Measurements from ENCODE around the gene TMEM200C. TPM values are rescaled to one million over a fixed set of nuclear protein-coding genes. Genes with fewer than 3 reads are reported as not detected.

The TMEM200C gene
- total RNA-seq = 10 to 100 TPM in 2 of 8 experiments, 1 to 10 TPM in 5, under 1 TPM in 1; 0.56 to 19.1 (median 6.9) TPM

DNA sequence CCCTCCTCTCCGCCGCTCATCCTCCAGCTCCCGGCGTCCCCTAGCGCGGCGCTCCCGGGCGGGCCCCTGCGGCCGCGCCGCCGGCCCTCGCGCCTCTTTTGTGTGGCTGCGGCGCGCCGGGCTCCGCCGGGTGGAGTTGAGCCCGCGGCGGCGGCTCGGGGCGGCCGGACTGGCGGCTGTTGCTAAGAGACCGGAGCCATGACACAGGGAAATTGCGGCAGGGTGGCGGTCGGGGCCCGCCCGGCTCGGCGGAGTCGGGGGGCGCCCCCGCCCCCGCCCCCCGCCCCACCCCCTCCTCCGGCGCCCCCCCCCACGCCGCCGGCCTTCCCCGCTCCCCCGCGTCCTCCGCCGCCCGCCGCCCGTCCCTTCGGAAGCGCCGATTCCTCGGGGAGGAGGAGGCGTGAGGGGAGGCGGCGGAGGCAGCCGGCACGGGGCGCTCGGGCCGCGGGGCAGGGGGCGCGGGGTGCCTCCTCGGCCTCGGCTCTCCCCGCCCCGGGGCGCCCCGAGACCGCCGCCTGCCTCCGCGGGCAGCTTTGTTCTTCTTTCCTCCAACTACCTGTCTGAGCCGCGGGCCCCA is at the start of gene TMEM200C:
TSS of gene TMEM200C (minus strand) at position 224 of the 577 bp plus-strand sequence. CDS start 3,459 bp downstream, outside the sequence.
- H3K4me3 ChIP-seq = peak within 1 kb of the TSS; percentile 69 to 91 (median 74)
- peak within 1 kb of the TSS; percentile 42 to 80 for H3K27ac ChIP-seq
- peak; percentile 46 to 74 (median 64) for ATAC-seq (replicated peaks in 6 of 8)
- in situ Hi-C loops (cut with MboI; ENCODE audit: low pct_unique_long_range_greater_than_20kb in 2 of 9, low sequenced_read_pairs in 9 of 9, unreplicated experiment in 9 of 9) = loop anchor here in 6 of 9 experiments (25.0 kb wide), 5 partner anchors 217 to 992 kb away; no protein-coding TSS in a partner anchor
- no CpG with 5 or more reads among the region's 83 CpGs for WGBS, 10 experiments
- H3K4me1 ChIP-seq (replicated peaks in 1 of 2) = peaks cover 20 to 21% of the 10 kb centered on the region in 2 donors

GRCh38 chr18:5944448-5944847 is 49.1 kb upstream of the TMEM200C start:
- peaks cover 2 to 6% of the 10 kb centered on the region in 2 donors for H3K4me1 ChIP-seq (replicated peaks in 1 of 2)
- ATAC-seq (replicated peaks in 6 of 8) = no peak
- WGBS, 10 experiments = 50 to 100% (median 93%) methylated on average over 2 to 3 of the region's 3 CpGs
- no peak overlapping the region for H3K27ac ChIP-seq
- in situ Hi-C loops (cut with MboI; ENCODE audit: low pct_unique_long_range_greater_than_20kb in 2 of 9, low sequenced_read_pairs in 9 of 9, unreplicated experiment in 9 of 9) = no loop called here
- no peak overlapping the region for H3K4me3 ChIP-seq

- in situ Hi-C loops (cut with MboI; ENCODE audit: low pct_unique_long_range_greater_than_20kb in 2 of 9, low sequenced_read_pairs in 9 of 9, unreplicated experiment in 9 of 9) = no loop called here
- Histone ChIP-seq H3K4me3 (no peak overlapping the region), H3K4me1 (replicated peaks in 1 of 2) (peaks cover 2 to 6% of the 10 kb centered on the region in 2 donors), H3K27ac (no peak overlapping the region)
- ATAC-seq (replicated peaks in 6 of 8) = peak in 1 of 8 experiments; percentile 86
- WGBS, 10 experiments = 45 to 94% (median 78%) methylated on average over 2 to 4 of the region's 5 CpGs; no CpG with 5 or more reads in 3 of the 10 experiments
Measured at GRCh38 chr18:5943514-5943913, 48.2 kb upstream of the TMEM200C start.

GRCh38 chr18:5942591-5942990 is 47.3 kb upstream of the TMEM200C start:
- in situ Hi-C loops (cut with MboI; ENCODE audit: low pct_unique_long_range_greater_than_20kb in 2 of 9, low sequenced_read_pairs in 9 of 9, unreplicated experiment in 9 of 9) = no loop called here
- peak in 1 of 8 experiments; percentile 12 for ATAC-seq (replicated peaks in 6 of 8)
- Histone ChIP-seq H3K4me1 (replicated peaks in 1 of 2) (peaks cover 2 to 6% of the 10 kb centered on the region in 2 donors), H3K27ac (no peak overlapping the region), H3K4me3 (no peak overlapping the region)
- 0 to 70% (median 32%) methylated on average over 1 to 6 of the region's 6 CpGs; no CpG with 5 or more reads in 4 of the 10 experiments for WGBS, 10 experiments

- WGBS, 10 experiments = 4 to 67% (median 17%) methylated on average over 1 to 3 of the region's 3 CpGs; no CpG with 5 or more reads in 3 of the 10 experiments
- peak in 5 of 8 experiments; percentile 68 to 83 (median 75) for ATAC-seq (replicated peaks in 6 of 8)
- Histone ChIP-seq H3K27ac (no peak overlapping the region), H3K4me3 (no peak overlapping the region), H3K4me1 (replicated peaks in 1 of 2) (peaks cover 9 to 10% of the 10 kb centered on the region in 2 donors)
- in situ Hi-C loops (cut with MboI; ENCODE audit: low pct_unique_long_range_greater_than_20kb in 2 of 9, low sequenced_read_pairs in 9 of 9, unreplicated experiment in 9 of 9) = no loop called here
Measured at GRCh38 chr18:5941890-5942289, 46.6 kb upstream of the TMEM200C start.

- no peak overlapping the region for H3K4me3 ChIP-seq
- no peak overlapping the region for H3K27ac ChIP-seq
- 0 to 100% (median 82%) methylated on average over 1 to 5 of the region's 7 CpGs; no CpG with 5 or more reads in 2 of the 10 experiments for WGBS, 10 experiments
- peaks cover 10 to 12% of the 10 kb centered on the region in 2 donors for H3K4me1 ChIP-seq (replicated peaks in 1 of 2)
- in situ Hi-C loops (cut with MboI; ENCODE audit: low pct_unique_long_range_greater_than_20kb in 2 of 9, low sequenced_read_pairs in 9 of 9, unreplicated experiment in 9 of 9) = no loop called here
- ATAC-seq (replicated peaks in 6 of 8) = peak in 1 of 8 experiments; percentile 16
Measured at GRCh38 chr18:5939801-5940667, 44.7 kb upstream of the TMEM200C start.

GRCh38 chr18:5937795-5938194 is 42.5 kb upstream of the TMEM200C start:
- WGBS, 10 experiments = 0 to 100% (median 82%) methylated on average over 1 to 3 of the region's 3 CpGs; no CpG with 5 or more reads in 1 of the 10 experiments

GRCh38 chr18:5937121-5937520 is 41.8 kb upstream of the TMEM200C start:
- peaks cover 5 to 11% of the 10 kb centered on the region in 2 donors for H3K4me1 ChIP-seq (replicated peaks in 1 of 2)
- ATAC-seq (replicated peaks in 6 of 8) = no peak
- no peak overlapping the region for H3K27ac ChIP-seq
- 33 to 100% (median 92%) methylated on average over 2 to 7 of the region's 7 CpGs; no CpG with 5 or more reads in 3 of the 10 experiments for WGBS, 10 experiments
- in situ Hi-C loops (cut with MboI; ENCODE audit: low pct_unique_long_range_greater_than_20kb in 2 of 9, low sequenced_read_pairs in 9 of 9, unreplicated experiment in 9 of 9) = no loop called here
- no peak overlapping the region for H3K4me3 ChIP-seq

More at GRCh38 chr18:5937795-5938194, 42.5 kb upstream of the TMEM200C start:
- ATAC-seq (replicated peaks in 6 of 8) = no peak
- no peak overlapping the region for H3K4me3 ChIP-seq
- in situ Hi-C loops (cut with MboI; ENCODE audit: low pct_unique_long_range_greater_than_20kb in 2 of 9, low sequenced_read_pairs in 9 of 9, unreplicated experiment in 9 of 9) = no loop called here
- H3K27ac ChIP-seq = no peak overlapping the region
- H3K4me1 ChIP-seq (replicated peaks in 1 of 2) = peaks cover 10 to 12% of the 10 kb centered on the region in 2 donors

DNA sequence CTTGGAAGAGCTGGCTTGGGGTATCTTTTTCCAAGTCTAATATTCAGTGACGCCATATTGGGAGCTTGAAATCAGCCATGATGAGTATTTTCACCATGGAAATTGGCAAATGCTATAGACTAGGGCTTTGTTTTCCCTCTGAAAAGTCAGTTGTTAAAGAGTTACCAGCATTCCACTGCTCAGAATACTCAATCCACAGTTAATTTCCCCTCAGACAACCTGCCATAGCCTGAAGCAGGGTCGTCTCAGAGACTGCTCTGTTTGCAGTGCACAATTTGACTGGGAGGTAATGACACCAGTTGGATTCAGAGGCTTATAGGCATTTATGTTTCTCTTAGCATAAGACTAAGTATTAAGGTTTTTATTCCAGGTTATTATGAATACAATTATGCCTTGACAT is 35.5 kb upstream of the TMEM200C start:
- H3K4me1 ChIP-seq (replicated peaks in 1 of 2) = no peaks in the 10 kb centered on the region
- ATAC-seq (replicated peaks in 6 of 8) = peak in 1 of 8 experiments; percentile 57
- in situ Hi-C loops (cut with MboI; ENCODE audit: low pct_unique_long_range_greater_than_20kb in 2 of 9, low sequenced_read_pairs in 9 of 9, unreplicated experiment in 9 of 9) = no loop called here
- no peak overlapping the region for H3K27ac ChIP-seq
- no peak overlapping the region for H3K4me3 ChIP-seq
- WGBS, 10 experiments = 0 to 100% (median 48%) methylated on average over 1 to 2 of the region's 2 CpGs; no CpG with 5 or more reads in 2 of the 10 experiments

- in situ Hi-C loops (cut with MboI; ENCODE audit: low pct_unique_long_range_greater_than_20kb in 2 of 9, low sequenced_read_pairs in 9 of 9, unreplicated experiment in 9 of 9) = no loop called here
- no peak overlapping the region for H3K4me3 ChIP-seq
- H3K27ac ChIP-seq = no peak overlapping the region
- peak in 2 of 8 experiments; percentile 23 to 71 for ATAC-seq (replicated peaks in 6 of 8)
- H3K4me1 ChIP-seq (replicated peaks in 1 of 2) = no peaks in the 10 kb centered on the region
- 57 to 100% (median 94%) methylated on average over 2 to 3 of the region's 3 CpGs; no CpG with 5 or more reads in 6 of the 10 experiments for WGBS, 10 experiments
Measured at GRCh38 chr18:5918205-5918858, 23.0 kb upstream of the TMEM200C start.

DNA sequence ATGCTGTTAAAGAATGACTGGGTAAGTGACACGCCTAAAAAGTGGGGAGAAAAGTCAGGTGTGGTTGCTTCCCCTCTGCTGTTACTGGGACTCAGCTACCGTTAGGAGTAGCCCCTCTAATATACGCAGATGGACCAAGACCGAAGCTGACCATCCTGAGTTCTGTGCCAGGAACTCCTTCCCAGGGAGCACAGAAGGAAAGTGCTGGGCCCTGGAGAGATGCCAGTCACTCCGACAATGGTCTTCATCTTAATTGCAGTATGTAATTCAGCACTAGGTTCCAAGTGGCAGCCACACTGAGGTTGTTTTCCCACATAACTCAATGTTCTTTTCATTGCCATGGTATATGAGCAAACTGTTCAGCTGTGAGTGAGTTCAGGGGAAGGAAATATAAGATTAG is 19.6 kb upstream of the TMEM200C start:
- WGBS, 10 experiments = 20 to 90% (median 80%) methylated on average over 1 to 3 of the region's 5 CpGs; no CpG with 5 or more reads in 4 of the 10 experiments
- Histone ChIP-seq H3K4me3 (no peak overlapping the region), H3K27ac (no peak overlapping the region), H3K4me1 (replicated peaks in 1 of 2) (peaks cover 4 to 5% of the 10 kb centered on the region in 2 donors)
- in situ Hi-C loops (cut with MboI; ENCODE audit: low pct_unique_long_range_greater_than_20kb in 2 of 9, low sequenced_read_pairs in 9 of 9, unreplicated experiment in 9 of 9) = no loop called here
- ATAC-seq (replicated peaks in 6 of 8) = peak in 1 of 8 experiments; percentile 84

DNA sequence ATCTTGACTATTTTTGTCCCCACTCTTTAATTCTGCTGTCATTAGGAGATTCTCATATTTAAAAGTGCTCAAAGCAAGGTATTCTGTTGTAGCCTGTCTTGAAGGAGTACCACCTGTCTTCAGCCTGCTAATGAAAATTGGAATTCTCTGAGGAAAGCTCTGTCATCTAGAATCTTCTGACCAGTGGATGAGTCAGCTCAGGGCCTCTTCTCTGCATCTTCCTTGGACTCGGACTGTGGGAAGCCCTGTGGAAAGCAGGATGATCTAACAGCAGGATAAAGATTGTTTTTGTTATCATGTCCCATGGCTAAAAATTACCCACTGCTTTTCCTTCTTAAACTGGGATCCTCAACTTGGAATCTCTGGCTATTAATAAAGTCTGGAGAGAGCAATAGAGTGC is 18.7 kb upstream of the TMEM200C start:
- H3K4me3 ChIP-seq = no peak overlapping the region
- in situ Hi-C loops (cut with MboI; ENCODE audit: low pct_unique_long_range_greater_than_20kb in 2 of 9, low sequenced_read_pairs in 9 of 9, unreplicated experiment in 9 of 9) = no loop called here
- WGBS, 10 experiments = 40 to 100% (median 63%) methylated on average over 1 of the region's 1 CpG; no CpG with 5 or more reads in 3 of the 10 experiments
- peak in 3 of 8 experiments; percentile 6 to 61 (median 43) for ATAC-seq (replicated peaks in 6 of 8)
- peaks cover 5% of the 10 kb centered on the region in 2 donors for H3K4me1 ChIP-seq (replicated peaks in 1 of 2)
- no peak overlapping the region for H3K27ac ChIP-seq

Data from motor neuron (in vitro differentiated cells).